GM12878 (cell line): ENCODE results near the gene ABCG1. TPM values are rescaled to one million over a fixed set of nuclear protein-coding genes. Genes with fewer than 3 reads are reported as not detected.

Source experiments
- ATAC-seq: fragments of 200-7000 bp; cut with Tn5 transposase; 3 replicates; pipeline ENCODE4 v1.9.1; 2020; ENCODE audit warnings: mild to moderate bottlenecking, moderate library complexity
- BruUV-seq: library from RNA; stranded (reverse); fragments of 400-500 nt; replicated peaks from 2 replicates; lab custom pipeline; 2021; lab: Mats Ljungman, UMichigan
- CTCF ChIA-PET: fragments of 300-600 bp; sonication (Branson Sonifier 250); formaldehyde crosslinking; extraction: SDS; loops from one replicate; lab custom pipeline; 2021; ENCODE audit warnings: inconsistent platforms; lab: Yijun Ruan, JAX
- POLR2A ChIA-PET: fragments of 350-600 bp; formaldehyde crosslinking; extraction: SDS; loops from one replicate; lab custom pipeline; 2021; ENCODE audit warnings: inconsistent platforms; lab: Charles Lee
- RAD21 ChIA-PET: fragments of 300-600 bp; sonication (Branson Sonifier 250); formaldehyde crosslinking; loops from one replicate; lab custom pipeline; 2023; ENCODE audit warnings: antibody characterized with exemption; ENCODE audit not compliant: unreplicated experiment; lab: Charles Lee
- SMC1A ChIA-PET: fragments of 300-600 bp; sonication (Branson Sonifier 250); formaldehyde crosslinking; loops from one replicate; lab custom pipeline; 2023; ENCODE audit not compliant: unreplicated experiment, uncharacterized antibody; lab: Charles Lee
- DNase-seq: peaks from one replicate; pipeline ENCODE4 v3.0.0-alpha.2; 2011; ENCODE audit warnings: low read depth, low spot score
- FAIRE-seq: peaks from 3 replicates; lab custom pipeline; 2011; peaks lifted over from hg19 to GRCh38; lab: Jason Lieb, UNC
- H2AFZ ChIP-seq: 2 replicates; pipeline ENCODE4 v1.6.0; 2011; ENCODE audit warnings: low read depth, low read length, control low read depth; ENCODE audit not compliant: control insufficient read depth
- H3K27ac ChIP-seq: 2 replicates; pipeline ENCODE4 v1.5.1; 2011; ENCODE audit warnings: control low read depth; ENCODE audit not compliant: control insufficient read depth, insufficient read depth
- H3K27me3 ChIP-seq, 2 experiments: replicated peaks in 1 of 2; 2 replicates each; pipeline versions ENCODE4 v1.6.0 to v1.6.1; 2011; ENCODE audit warnings: low read length in 1 of 2; ENCODE audit not compliant: control insufficient read depth in 2 of 2, insufficient read depth in 2 of 2
- H3K36me3 ChIP-seq, 2 experiments: 2 replicates each; pipeline ENCODE4 v1.5.1; 2011; ENCODE audit warnings: low read length in 1 of 2; ENCODE audit not compliant: control insufficient read depth in 2 of 2, insufficient read depth in 2 of 2
- H3K4me1 ChIP-seq: 2 replicates; pipeline ENCODE4 v1.6.1; 2011; ENCODE audit warnings: mild to moderate bottlenecking, low read length, moderate library complexity, mixed read lengths; ENCODE audit not compliant: control insufficient read depth, insufficient read depth
- H3K4me2 ChIP-seq: 2 replicates; pipeline ENCODE4 v1.6.0; 2011; ENCODE audit warnings: control low read depth; ENCODE audit not compliant: control insufficient read depth, insufficient read depth
- H3K4me3 ChIP-seq: fragments of 200-600 bp; sonication (generic); 2 replicates; pipeline ENCODE4 v1.5.1; 2016
- H3K79me2 ChIP-seq: 2 replicates; pipeline ENCODE4 v1.6.0; 2011; ENCODE audit warnings: low read length; ENCODE audit not compliant: control insufficient read depth, insufficient read depth
- H3K9ac ChIP-seq: 2 replicates; pipeline ENCODE4 v1.8.0; 2011; ENCODE audit warnings: low read length, control low read depth, mixed read lengths; ENCODE audit not compliant: control insufficient read depth, insufficient read depth
- H3K9me3 ChIP-seq: replicated peaks from 3 replicates; pipeline ENCODE4 v1.5.1; 2011; ENCODE audit warnings: mild to moderate bottlenecking, low read length; ENCODE audit not compliant: control insufficient read depth, insufficient read depth
- H4K20me1 ChIP-seq: 2 replicates; pipeline ENCODE4 v1.6.0; 2011; ENCODE audit not compliant: control insufficient read depth, insufficient read depth
- ATF7 ChIP-seq: fragments of 450-650 bp; IDR thresholded peaks from 2 replicates; pipeline ENCODE4 v1.6.1; 2016; ENCODE audit warnings: low read depth, mild to moderate bottlenecking
- CBX3 ChIP-seq: fragments of 200-600 bp; sonication (generic); IDR thresholded peaks from 2 replicates; pipeline ENCODE4 v1.6.1; 2016; ENCODE audit warnings: low read depth, borderline replicate concordance
- CREB1 ChIP-seq: IDR thresholded peaks from 2 replicates; pipeline ENCODE4 v1.6.1; 2012; ENCODE audit warnings: low read depth, mild to moderate bottlenecking, inconsistent platforms
- PAX8 ChIP-seq: fragments of 450-650 bp; IDR thresholded peaks from 2 replicates; pipeline ENCODE4 v1.6.1; 2017; ENCODE audit warnings: mild to moderate bottlenecking, moderate library complexity
- PRDM15 ChIP-seq: fragments of 450-650 bp; formaldehyde crosslinking; IDR thresholded peaks from 2 replicates; pipeline ENCODE4 v1.4.0; 2020; ENCODE audit warnings: mild to moderate bottlenecking, moderate library complexity
- STAT3 ChIP-seq: IDR thresholded peaks from 2 replicates; pipeline ENCODE4 v1.6.1; 2011; ENCODE audit warnings: low read depth, low read length, improper control_type of control experiment
- WGBS: methylation state at CpG from one replicate; pipeline ENCODE4 v1.1.6; 2016; ENCODE audit warnings: low lambda C conversion rate; ENCODE audit not compliant: insufficient replicate concordance, insufficient coverage; ENCODE audit errors: missing lambda C conversion rate; 5-methylcytosine and 5-hydroxymethylcytosine counted together
- in situ Hi-C: fragments of 300-500 bp; cut with MboI; formaldehyde crosslinking; loops from 9 replicates; pipeline ENCODE4 v1.14.3; 2018; ENCODE audit warnings: mixed read lengths
- intact Hi-C: fragments of 100-400 bp; cut with micrococcal nuclease; formaldehyde crosslinking; loops from one replicate; pipeline ENCODE4 v1.14.2; 2022; ENCODE audit not compliant: unreplicated experiment
- polyA plus RNA-seq, 11 experiments: library from polyadenylated mRNA; depleted of rRNA in 4 of 11; unstranded in 6 of 11; stranded (reverse) in 5 of 11; fragments of >200 nt; fragmentation: Nextera tagmentation in 4 of 11; fragmentation: Illumina TruSeq in 1 of 11; extraction: Ambion mirVana in 4 of 11; extraction: Trizol in 1 of 11; gene quantifications; 1 replicate in 1 of 11; 2 replicates in 10 of 11; pipeline versions ENCODE4 v1.2.1 to v1.2.3, GENCODE V29; 2011 to 2016; ENCODE audit warnings: inconsistent platforms in 2 of 11, missing spikeins in 2 of 11, low read depth in 1 of 11
- total RNA-seq, 4 experiments: library from RNA; depleted of rRNA in 3 of 4; stranded (reverse); fragments of >200 nt in 3 of 4; fragmentation: Illumina TruSeq in 1 of 4; extraction: Trizol in 1 of 4; gene quantifications; 2 replicates each; pipeline versions ENCODE4 v1.2.1 to v1.2.3, GENCODE V29; 2013 to 2021

ABCG1 gene
- total and polyA plus RNA-seq, 10 of the 15 experiments (the other 5 are each of a cell fraction or from before 2014, with no cell fraction given) = 0.59 to 19.3 (median 5.7) TPM

GRCh38 chr21:42201615-42202161, 17.3 kb upstream of the ABCG1 start:
- in situ Hi-C loops = loop anchor here (25.0 kb wide), 1 partner anchor 1486 kb away; no protein-coding TSS in a partner anchor
- WGBS = 34% methylated on average over 11 of the region's 11 CpGs
- no peaks in the 10 kb centered on the region for H3K79me2 ChIP-seq
- no peak overlapping the region for H3K27ac ChIP-seq
- DNase-seq = no peak
- no peak overlapping the region for H3K9ac ChIP-seq
- BruUV-seq = no TSS peak
- CTCF ChIA-PET = interaction anchor here (0.6 to 1.3 kb wide), 4 partner anchors 19 to 273 kb away, joined by 3 to 5 read pairs (median 3); no protein-coding TSS in a partner anchor
- intact Hi-C loops = no loop called here
- H2AFZ ChIP-seq = no peak overlapping the region
- H4K20me1 ChIP-seq = no peaks in the 10 kb centered on the region
- no peak for FAIRE-seq
- no peaks in the 10 kb centered on the region for H3K27me3 ChIP-seq
- H3K36me3 ChIP-seq = no peaks in the 10 kb centered on the region
- ATAC-seq = no peak
- no peak for TF ChIP-seq CBX3
- no peak for TF ChIP-seq PRDM15 (CRISPR knock-in tag)
- no peak for TF ChIP-seq CREB1
- TF ChIP-seq ATF7 = no peak
- TF ChIP-seq PAX8 = no peak
- TF ChIP-seq STAT3 = no peak
- TF ChIP-seq, all 136 proteins: peak for 0
- peaks cover 4% of the 10 kb centered on the region; the same call in 1 of the 2 replicates for H3K4me1 ChIP-seq
- H3K4me3 ChIP-seq = no peak overlapping the region
- no peak overlapping the region for H3K4me2 ChIP-seq
- RAD21 ChIA-PET = interaction anchor here (0.5 to 1.0 kb wide), 2 partner anchors 18 to 34 kb away, joined by 3 to 4 read pairs; no protein-coding TSS in a partner anchor
- H3K9me3 ChIP-seq = no peaks in the 10 kb centered on the region; the same call in 2 of the 3 replicates
- SMC1A ChIA-PET = interaction anchor here (0.9 to 1.7 kb wide), 6 partner anchors 9 to 50 kb away, joined by 3 to 6 read pairs (median 4); no protein-coding TSS in a partner anchor
- POLR2A ChIA-PET = interaction anchor here (1.1 kb wide), 2 partner anchors 10 to 36 kb away, joined by 3 read pairs; no protein-coding TSS in a partner anchor
